Effector memory CD8-positive, alpha-beta T cell (primary cell): ENCODE measurements around the gene SCTR.

Source experiments
- ATAC-seq: fragments of 150-1000 bp; cut with Tn5 transposase; replicated peaks from 2 replicates; pipeline ENCODE4 v1.10.0; 2021; ENCODE audit warnings: mild to moderate bottlenecking, moderate library complexity
- DNase-seq, 3 experiments: peaks; one replicate each; pipeline ENCODE4 v3.0.0; 2021
- H3K27ac Mint-ChIP-seq, 2 donors: one replicate each; pipeline ENCODE4 v1.8.0; 2022; ENCODE audit warnings: mild to moderate bottlenecking in 2 of 2, mixed read lengths in 2 of 2, moderate library complexity in 2 of 2
- H3K27me3 Mint-ChIP-seq, 2 donors: one replicate each; pipeline ENCODE4 v1.8.0; 2022; ENCODE audit warnings: mixed read lengths in 2 of 2
- H3K36me3 Mint-ChIP-seq: one replicate; pipeline ENCODE4 v1.8.0; 2022; ENCODE audit warnings: mild to moderate bottlenecking, moderate library complexity, mixed read lengths; ENCODE audit not compliant: insufficient read depth
- H3K4me1 Mint-ChIP-seq, 2 donors: one replicate each; pipeline ENCODE4 v1.8.0; 2022; ENCODE audit warnings: low read depth in 2 of 2, mixed read lengths in 2 of 2
- H3K4me3 Mint-ChIP-seq, 2 donors: one replicate each; pipeline ENCODE4 v1.8.0; 2022; ENCODE audit warnings: mild to moderate bottlenecking in 2 of 2, mixed read lengths in 2 of 2, moderate library complexity in 2 of 2
- H3K9me3 Mint-ChIP-seq, 2 donors: one replicate each; pipeline ENCODE4 v1.8.0; 2022; ENCODE audit warnings: mixed read lengths in 2 of 2

SCTR gene

DNA sequence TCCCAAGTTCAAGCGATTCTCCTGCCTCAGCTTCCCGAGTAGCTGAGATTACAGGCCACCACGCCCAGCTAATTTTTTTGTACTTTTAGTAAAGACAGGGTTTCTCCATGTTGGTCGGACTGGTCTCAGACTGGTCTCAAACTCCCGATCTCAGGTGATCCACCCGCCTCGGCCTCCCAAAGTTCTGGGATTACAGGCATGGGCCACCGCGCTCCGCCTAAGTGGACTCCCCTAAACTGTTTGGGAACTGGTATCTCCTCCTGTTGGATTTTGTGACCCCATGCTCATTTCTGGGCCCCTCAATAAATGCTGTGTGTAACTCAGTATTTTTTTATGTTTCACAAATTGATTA, 5.2 kb downstream of the SCTR start:
- no peak for ATAC-seq
- peaks cover 53 to 70% of the 10 kb centered on the region in 2 donors for H3K27me3 Mint-ChIP-seq
- no peak overlapping the region for H3K27ac Mint-ChIP-seq
- no peaks in the 10 kb centered on the region for H3K4me1 Mint-ChIP-seq
- no peaks in the 10 kb centered on the region for H3K36me3 Mint-ChIP-seq
- H3K4me3 Mint-ChIP-seq: no peak overlapping the region
- no peaks in the 10 kb centered on the region for H3K9me3 Mint-ChIP-seq
- no peak for DNase-seq

DNA sequence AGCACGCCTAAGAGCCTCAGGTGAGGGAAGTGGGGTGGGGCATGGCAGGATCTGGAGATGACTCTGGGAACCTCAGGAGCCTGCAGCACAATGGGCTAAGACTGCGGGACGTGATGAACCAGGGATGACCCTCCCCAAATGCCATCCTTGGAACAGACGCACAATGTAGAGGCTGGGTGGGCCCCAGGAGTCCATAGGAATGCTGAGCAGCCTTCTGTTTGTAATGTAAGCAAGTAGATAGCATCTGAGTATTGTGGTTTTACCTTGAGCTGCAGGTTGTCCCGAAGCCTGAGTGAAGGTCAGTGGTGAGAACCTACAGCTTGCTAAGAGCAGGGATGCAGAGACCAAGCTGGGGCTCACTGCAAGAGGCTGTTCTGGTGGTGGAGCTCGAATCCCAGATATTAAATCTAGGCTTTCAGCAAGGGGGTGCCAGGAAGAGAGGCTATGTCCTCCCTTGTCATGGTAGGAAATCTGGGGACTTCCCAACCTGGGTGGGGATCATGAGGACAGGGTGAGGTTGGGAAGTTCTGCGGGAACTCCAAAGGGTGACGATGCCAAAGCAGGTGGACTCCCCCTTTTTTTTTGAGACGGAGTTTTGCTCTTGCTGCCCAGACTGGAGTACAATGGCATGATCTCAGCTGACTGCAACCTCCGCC, 5.8 kb downstream of the SCTR start:
- Mint-ChIP-seq H3K4me1 (no peaks in the 10 kb centered on the region), H3K27ac (no peak overlapping the region), H3K27me3 (peaks cover 50 to 68% of the 10 kb centered on the region in 2 donors), H3K4me3 (no peak overlapping the region), H3K36me3 (no peaks in the 10 kb centered on the region), H3K9me3 (no peaks in the 10 kb centered on the region)
- no peak for ATAC-seq
- DNase-seq: no peak

DNA sequence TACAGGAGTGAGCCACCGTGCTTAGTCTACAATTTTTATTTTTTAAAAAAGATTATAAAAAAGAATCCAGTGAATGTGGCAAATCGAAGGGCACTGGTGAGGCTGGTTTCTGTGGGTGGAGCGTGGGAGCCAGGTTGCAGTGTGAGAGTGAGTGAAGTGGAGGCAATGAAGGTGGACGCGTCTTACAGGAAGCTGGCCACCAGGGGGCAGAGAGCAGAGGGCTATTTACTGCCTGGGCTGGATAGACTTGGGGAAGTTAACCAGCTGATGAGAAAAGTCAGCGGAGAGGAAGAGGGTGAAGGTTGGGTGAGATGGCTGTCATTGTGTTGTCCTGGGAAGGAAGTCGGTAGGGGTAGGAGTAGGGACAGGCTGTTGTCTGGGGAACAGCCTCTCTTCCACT, 6.8 kb downstream of the SCTR start:
- DNase-seq: peak in 1 of 3 experiments; percentile 2
- Mint-ChIP-seq H3K27me3 (peaks cover 47 to 65% of the 10 kb centered on the region in 2 donors), H3K36me3 (no peaks in the 10 kb centered on the region), H3K9me3 (no peaks in the 10 kb centered on the region), H3K4me1 (no peaks in the 10 kb centered on the region), H3K4me3 (no peak overlapping the region), H3K27ac (no peak overlapping the region)
- no peak for ATAC-seq

DNA sequence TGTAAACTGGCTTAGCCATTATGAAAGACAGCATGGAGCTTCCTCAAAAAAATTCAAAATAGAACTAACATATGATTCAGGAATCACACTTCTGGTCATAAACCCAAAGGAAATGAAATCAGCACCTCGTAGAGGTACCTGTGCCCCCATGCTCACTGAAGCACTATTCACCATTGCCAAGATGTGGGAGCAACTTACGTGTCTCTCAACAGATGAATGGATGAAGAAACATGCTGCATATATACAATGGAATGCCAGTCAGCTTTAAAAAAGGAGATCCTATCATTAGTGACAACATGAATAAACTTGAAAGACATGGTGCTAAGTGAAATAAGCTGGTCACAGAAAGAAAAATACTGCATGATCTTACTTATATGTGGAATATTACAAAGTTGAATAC, 8.2 kb downstream of the SCTR start:
- Mint-ChIP-seq H3K27ac (no peak overlapping the region), H3K36me3 (no peaks in the 10 kb centered on the region), H3K4me1 (no peaks in the 10 kb centered on the region), H3K4me3 (no peak overlapping the region), H3K9me3 (no peaks in the 10 kb centered on the region), H3K27me3 (peaks cover 45 to 54% of the 10 kb centered on the region in 2 donors)
- DNase-seq (no peak), ATAC-seq (no peak)

GRCh38 chr2:119513832-119514231, 10.5 kb downstream of the SCTR start:
- ATAC-seq: no peak
- Mint-ChIP-seq H3K27me3 (peaks cover 46 to 67% of the 10 kb centered on the region in 2 donors), H3K4me1 (no peaks in the 10 kb centered on the region), H3K36me3 (no peaks in the 10 kb centered on the region), H3K27ac (no peak overlapping the region), H3K9me3 (no peaks in the 10 kb centered on the region), H3K4me3 (no peak overlapping the region)
- no peak for DNase-seq

DNA sequence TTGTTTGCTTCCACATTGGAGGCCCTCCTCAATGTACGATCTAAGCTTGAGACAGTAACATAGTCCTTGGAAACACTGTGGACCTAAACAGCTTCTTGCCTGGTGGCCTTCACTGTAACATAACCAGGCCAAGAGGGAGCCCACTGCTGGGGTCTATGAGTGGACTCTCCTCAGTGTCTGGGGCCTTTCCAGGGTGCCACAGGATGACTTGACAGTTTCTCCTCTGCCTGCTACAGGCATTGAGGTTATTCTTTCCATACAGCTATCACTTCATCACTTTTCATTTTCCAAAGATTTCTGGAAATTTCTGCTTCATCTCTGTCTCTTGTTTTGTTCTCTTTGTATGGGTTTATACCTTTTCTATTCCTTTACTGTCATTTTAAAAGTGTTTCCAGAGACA, 11.3 kb downstream of the SCTR start:
- ATAC-seq: no peak
- Mint-ChIP-seq H3K27me3 (peaks cover 46 to 60% of the 10 kb centered on the region in 2 donors), H3K36me3 (no peaks in the 10 kb centered on the region), H3K4me3 (no peak overlapping the region), H3K9me3 (no peaks in the 10 kb centered on the region), H3K27ac (no peak overlapping the region), H3K4me1 (no peaks in the 10 kb centered on the region)
- no peak for DNase-seq

DNA sequence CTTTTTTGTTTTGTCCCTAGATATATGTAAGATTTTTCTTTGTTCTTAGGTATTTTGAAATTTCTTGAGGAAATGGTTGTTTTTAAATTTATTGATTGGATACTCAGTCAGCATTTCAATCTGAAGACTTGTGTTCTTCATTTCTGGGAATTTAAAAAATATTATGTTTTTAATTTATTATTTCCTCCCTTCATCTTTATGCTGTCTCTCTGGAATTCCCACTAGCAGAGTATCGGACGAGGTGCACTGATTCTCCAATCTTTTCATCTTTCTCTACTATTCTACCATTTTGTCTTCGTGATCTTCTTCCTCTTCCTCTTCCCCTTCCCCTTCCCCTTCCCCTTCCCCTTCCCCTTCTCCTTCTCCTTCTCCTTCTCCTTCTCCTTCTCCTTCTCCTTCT, 12.3 kb downstream of the SCTR start:
- H3K4me3 Mint-ChIP-seq: no peak overlapping the region
- H3K27me3 Mint-ChIP-seq: peaks cover 40 to 58% of the 10 kb centered on the region in 2 donors

GRCh38 chr2:119508756-119509155, 15.5 kb downstream of the SCTR start:
- Mint-ChIP-seq H3K9me3 (no peaks in the 10 kb centered on the region), H3K27me3 (peaks cover 15 to 29% of the 10 kb centered on the region in 2 donors), H3K36me3 (peaks cover 2% of the 10 kb centered on the region), H3K4me3 (no peak overlapping the region), H3K4me1 (no peaks in the 10 kb centered on the region), H3K27ac (no peak overlapping the region)
- ATAC-seq: no peak
- no peak for DNase-seq

More for the DNA sequence above, 12.3 kb downstream of the SCTR start:
- H3K9me3 Mint-ChIP-seq: no peaks in the 10 kb centered on the region
- no peaks in the 10 kb centered on the region for H3K4me1 Mint-ChIP-seq
- no peaks in the 10 kb centered on the region for H3K36me3 Mint-ChIP-seq
- H3K27ac Mint-ChIP-seq: no peak overlapping the region
- ATAC-seq (no peak), DNase-seq (no peak)

DNA sequence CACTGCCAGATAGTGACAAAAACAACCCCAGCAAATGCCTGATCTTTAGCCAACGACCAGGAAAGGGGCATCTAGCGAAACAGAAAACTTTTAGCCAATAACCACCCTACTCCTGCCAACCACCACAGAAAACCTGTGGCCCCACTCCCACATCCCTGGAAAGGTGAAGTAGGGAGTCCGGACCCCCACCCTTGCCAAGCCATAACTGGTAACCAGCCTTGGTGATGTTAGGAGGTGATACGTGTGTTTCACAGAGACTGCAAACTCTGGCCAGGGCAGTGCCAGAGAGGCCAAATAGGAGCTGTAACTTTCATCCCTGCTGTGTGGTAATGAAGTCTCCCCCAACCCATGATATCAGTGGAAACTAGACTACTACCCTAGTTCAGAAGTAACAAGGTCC, 27.6 kb downstream of the SCTR start:
- Mint-ChIP-seq H3K36me3 (no peaks in the 10 kb centered on the region), H3K27ac (no peak overlapping the region), H3K4me1 (no peaks in the 10 kb centered on the region), H3K9me3 (peaks cover 4 to 7% of the 10 kb centered on the region in 2 donors), H3K27me3 (peaks cover 24 to 38% of the 10 kb centered on the region in 2 donors), H3K4me3 (no peak overlapping the region)
- DNase-seq (no peak), ATAC-seq (no peak)

DNA sequence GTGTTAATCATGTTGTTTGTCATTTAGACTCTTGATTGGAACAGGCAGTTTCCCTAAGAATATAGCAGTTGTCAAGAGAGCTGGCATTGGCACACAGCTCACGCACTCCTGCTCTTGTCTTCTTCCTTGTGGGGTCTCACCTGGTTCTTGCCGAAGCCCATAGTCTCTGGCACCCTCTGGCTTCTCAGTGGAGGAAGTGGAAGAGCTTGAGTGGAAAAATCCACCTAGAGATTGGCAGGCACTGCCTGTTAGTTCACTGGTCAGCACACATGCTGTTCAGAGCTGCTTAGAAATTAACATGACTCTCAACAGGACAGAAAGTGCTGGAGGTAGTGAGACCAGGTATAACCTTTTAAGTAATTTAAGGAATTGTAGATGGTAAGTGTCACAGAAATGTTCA, 28.3 kb downstream of the SCTR start:
- H3K4me1 Mint-ChIP-seq: no peaks in the 10 kb centered on the region
- no peak overlapping the region for H3K27ac Mint-ChIP-seq
- peaks cover 4 to 7% of the 10 kb centered on the region in 2 donors for H3K9me3 Mint-ChIP-seq
- H3K36me3 Mint-ChIP-seq: no peaks in the 10 kb centered on the region
- DNase-seq: no peak
- peaks cover 20 to 42% of the 10 kb centered on the region in 2 donors for H3K27me3 Mint-ChIP-seq
- no peak for ATAC-seq
- no peak overlapping the region for H3K4me3 Mint-ChIP-seq

GRCh38 chr2:119494163-119494790, 30.0 kb downstream of the SCTR start:
- DNase-seq (no peak), ATAC-seq (no peak)
- H3K27ac Mint-ChIP-seq: no peak overlapping the region
- no peaks in the 10 kb centered on the region for H3K4me1 Mint-ChIP-seq
- no peaks in the 10 kb centered on the region for H3K9me3 Mint-ChIP-seq
- no peak overlapping the region for H3K4me3 Mint-ChIP-seq
- H3K36me3 Mint-ChIP-seq: no peaks in the 10 kb centered on the region
- peaks cover 22 to 30% of the 10 kb centered on the region in 2 donors for H3K27me3 Mint-ChIP-seq

GRCh38 chr2:119491776-119492525, 32.3 kb downstream of the SCTR start:
- Mint-ChIP-seq H3K4me1 (no peaks in the 10 kb centered on the region), H3K9me3 (no peaks in the 10 kb centered on the region), H3K27ac (no peak overlapping the region), H3K4me3 (no peak overlapping the region), H3K36me3 (no peaks in the 10 kb centered on the region), H3K27me3 (peaks cover 17 to 40% of the 10 kb centered on the region in 2 donors)
- ATAC-seq (no peak), DNase-seq (no peak)

DNA sequence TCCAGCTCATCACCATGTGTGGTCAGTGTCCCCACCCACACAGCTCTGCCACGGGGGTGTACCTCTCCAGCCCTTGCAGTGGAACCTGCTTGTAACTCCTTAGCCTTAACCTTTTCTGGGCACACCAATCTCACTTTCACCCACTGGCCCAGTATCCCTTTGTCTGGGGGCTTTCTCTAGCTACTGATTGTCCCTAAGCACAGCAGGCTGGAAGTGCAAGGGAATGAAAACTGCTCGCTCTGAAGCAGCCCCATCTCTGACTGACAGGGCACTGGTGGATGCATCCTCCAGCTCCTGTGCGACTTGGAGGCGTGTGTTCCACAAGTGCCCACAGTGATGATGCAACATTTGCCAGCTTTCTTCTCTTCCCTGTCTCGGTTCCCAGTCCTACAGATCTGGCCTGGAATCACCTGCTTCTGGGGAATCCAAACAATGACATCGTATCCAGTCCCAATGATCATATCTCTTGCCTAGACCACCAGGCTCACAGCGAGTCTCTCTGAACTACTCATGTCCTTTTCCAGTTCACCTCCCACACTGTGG, 33.6 kb downstream of the SCTR start:
- Mint-ChIP-seq H3K4me3 (no peak overlapping the region), H3K27ac (no peak overlapping the region), H3K27me3 (peaks cover 17 to 47% of the 10 kb centered on the region in 2 donors), H3K36me3 (no peaks in the 10 kb centered on the region), H3K4me1 (no peaks in the 10 kb centered on the region), H3K9me3 (no peaks in the 10 kb centered on the region)
- ATAC-seq (no peak), DNase-seq (no peak)

GRCh38 chr2:119490106-119490505, 34.2 kb downstream of the SCTR start:
- peaks cover 16 to 47% of the 10 kb centered on the region in 2 donors for H3K27me3 Mint-ChIP-seq

More at GRCh38 chr2:119490106-119490505, 34.2 kb downstream of the SCTR start:
- ATAC-seq (no peak), DNase-seq (no peak)
- H3K27ac Mint-ChIP-seq: no peak overlapping the region
- no peak overlapping the region for H3K4me3 Mint-ChIP-seq
- no peaks in the 10 kb centered on the region for H3K36me3 Mint-ChIP-seq
- H3K9me3 Mint-ChIP-seq: no peaks in the 10 kb centered on the region
- no peaks in the 10 kb centered on the region for H3K4me1 Mint-ChIP-seq
